ENCODE results near the gene RASGEF1C.

The RASGEF1C gene

GRCh38 chr5:180052211-180052818 is 156.7 kb downstream of the RASGEF1C start:
- no peaks in the 10 kb centered on the region for H3K4me1 ChIP-seq (ENCODE audit: insufficient read depth, insufficient read length)
- no peaks in the 10 kb centered on the region for H3K27me3 ChIP-seq (ENCODE audit: insufficient read depth, insufficient read length)
- H3K9ac ChIP-seq (ENCODE audit: insufficient read length, low read depth): no peak overlapping the region
- TF ChIP-seq ZNF274 (IDR thresholded peaks at IDR 0.05; ENCODE audit: low read depth, low read length): no peak
- TF ChIP-seq YY1 (IDR thresholded peaks at IDR 0.05; ENCODE audit: insufficient read depth, insufficient read length): no peak
- no peak for TF ChIP-seq SUZ12 (IDR thresholded peaks at IDR 0.05; ENCODE audit: extremely low read depth, insufficient read depth, insufficient read length)
- no peaks in the 10 kb centered on the region for H3K36me3 ChIP-seq (ENCODE audit: insufficient read depth, insufficient read length, low read length)
- H3K9me3 ChIP-seq (ENCODE audit: insufficient read depth, low read length): peaks cover 6% of the 10 kb centered on the region; the same call in 1 of the 2 replicates
- no peak overlapping the region for H3K4me3 ChIP-seq (ENCODE audit: insufficient read length, low read depth)
- DNase-seq (ENCODE audit: low read depth, low spot score): no peak

All from NT2/D1 (cell line).